ENCODE data around the gene HSPG2. TPM values are rescaled to one million over a fixed set of nuclear protein-coding genes. Genes with fewer than 3 reads are reported as not detected.

HSPG2 gene
- total and polyA plus RNA-seq, 2 of the 13 experiments (the other 11 are each of a cell fraction or from before 2014, with no cell fraction given): 9.1 to 13.1 TPM

DNA sequence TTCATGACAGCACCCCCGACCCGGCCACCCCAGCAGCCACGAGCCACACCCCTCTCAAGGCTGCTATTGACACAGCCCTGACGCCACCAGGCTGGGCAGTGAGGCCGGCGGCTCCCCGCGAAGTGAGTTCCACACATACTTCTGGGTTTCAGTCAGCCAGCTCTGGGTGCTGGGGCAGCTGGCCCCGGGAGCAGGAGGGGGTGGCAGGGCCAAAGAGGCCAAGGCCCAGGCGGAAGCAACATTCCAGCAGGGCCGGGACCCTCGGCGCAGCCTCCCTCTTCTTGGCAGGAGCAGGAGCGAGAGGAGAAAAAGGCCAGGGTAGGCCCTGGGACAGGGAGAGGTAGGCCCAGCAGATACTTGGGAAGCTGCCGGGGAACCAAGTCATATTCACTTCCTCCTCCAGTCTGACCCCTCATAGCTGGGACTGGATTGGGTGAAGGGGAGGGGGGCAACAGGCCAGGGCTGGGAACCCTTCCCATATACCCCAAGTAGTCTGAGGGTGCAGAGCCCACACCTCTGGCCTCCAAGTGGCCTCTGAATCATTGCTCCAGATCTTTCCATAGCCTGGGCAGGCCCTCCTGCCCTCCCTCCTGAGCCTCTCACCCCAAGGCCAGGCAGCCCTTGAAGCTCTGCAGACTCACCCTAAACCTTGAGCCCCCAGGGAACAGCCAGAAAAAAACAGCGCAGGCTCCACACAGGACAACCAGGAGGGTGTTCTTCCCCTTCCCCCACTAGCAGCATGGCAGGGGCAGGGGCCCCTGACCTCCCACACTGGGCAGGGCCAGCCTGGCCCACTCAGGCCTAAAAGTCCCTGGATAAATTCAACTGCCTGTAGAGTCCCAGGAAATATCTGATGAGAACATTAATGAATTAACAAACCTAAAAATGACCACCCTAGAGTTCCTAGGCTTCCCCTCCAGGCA lies 5.7 kb downstream of the HSPG2 start (continued):
- TF ChIP-seq ZNF235 (CRISPR knock-in tag; IDR thresholded peaks at IDR 0.05; ENCODE audit: borderline replicate concordance) (no peak), RERE (CRISPR knock-in tag; IDR thresholded peaks at IDR 0.05; ENCODE audit: low read depth) (peak; percentile 58; the same call in 1 of the 2 replicates), ELF1 (CRISPR knock-in tag; IDR thresholded peaks at IDR 0.05) (0 out of 2 replicates have a peak, but pooled peaks have one; percentile 22), ZNF205 (CRISPR knock-in tag; IDR thresholded peaks at IDR 0.05) (0 out of 2 replicates have a peak, but pooled peaks have one; percentile 29), ZNF615 (CRISPR knock-in tag; IDR thresholded peaks at IDR 0.05; ENCODE audit: borderline replicate concordance) (no peak), ZMYM3 (CRISPR knock-in tag; IDR thresholded peaks at IDR 0.05) (no peak; the same call in 1 of the 2 replicates), ZNF510 (CRISPR knock-in tag; IDR thresholded peaks at IDR 0.05; ENCODE audit: low read depth) (no peak), MBD4 (IDR thresholded peaks at IDR 0.05; ENCODE audit: borderline replicate concordance, low read length) (no peak), ZNF788 (CRISPR knock-in tag; IDR thresholded peaks at IDR 0.05; ENCODE audit: borderline replicate concordance) (peak; percentile 73; the same call in 1 of the 2 replicates), ZNF749 (CRISPR knock-in tag; IDR thresholded peaks at IDR 0.05; ENCODE audit: borderline replicate concordance) (no peak), RBAK (CRISPR knock-in tag; IDR thresholded peaks at IDR 0.05) (no peak), CTCF (CRISPR knock-in tag; IDR thresholded peaks at IDR 0.05) (peak; percentile 19; the same call in 1 of the 2 replicates), ZNF253 (CRISPR knock-in tag; IDR thresholded peaks at IDR 0.05; ENCODE audit: borderline replicate concordance) (no peak), HDAC2 (CRISPR knock-in tag; IDR thresholded peaks at IDR 0.05) (peak; percentile 83), SP140L (CRISPR knock-in tag; IDR thresholded peaks at IDR 0.05; ENCODE audit: borderline replicate concordance) (no peak), PATZ1 (CRISPR knock-in tag; IDR thresholded peaks at IDR 0.05) (peak; percentile 93), ZNF577 (CRISPR knock-in tag; IDR thresholded peaks at IDR 0.05; ENCODE audit: borderline replicate concordance, low read depth) (no peak)
- TF ChIP-seq, protein P1, sequence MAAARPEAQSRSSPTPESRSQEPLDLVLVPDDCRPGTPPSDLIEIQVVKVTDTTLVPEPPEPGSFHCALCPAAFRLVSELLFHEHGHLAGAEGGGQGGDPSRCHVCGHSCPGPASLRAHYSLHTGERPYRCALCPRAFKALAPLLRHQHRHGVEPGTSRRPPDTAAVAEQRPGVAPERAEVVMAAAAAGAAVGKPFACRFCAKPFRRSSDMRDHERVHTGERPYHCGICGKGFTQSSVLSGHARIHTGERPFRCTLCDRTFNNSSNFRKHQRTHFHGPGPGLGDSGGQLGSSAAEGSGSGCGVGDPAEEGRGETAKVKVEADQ (CRISPR knock-in tag; IDR thresholded peaks at IDR 0.05; ENCODE audit: borderline replicate concordance): peak; percentile 49; the same call in 1 of the 2 replicates
